Activated CD8-positive, alpha-beta memory T cell treated with anti-CD3 and anti-CD28 coated beads for 36 hours (primary cell): ENCODE results near the gene EHHADH. TPM values are rescaled to one million over a fixed set of nuclear protein-coding genes. Genes with fewer than 3 reads are reported as not detected.
"Not testable (repeated sequence)": the region's sequence is repeated elsewhere in the genome, so short reads cannot be mapped to it uniquely, and the experiment has no call there.

Experiments
- CTCF ChIA-PET: fragments of 350-600 bp; sonication (Branson Sonifier 250); formaldehyde crosslinking; loops from one replicate; lab custom pipeline; 2021; ENCODE audit warnings: antibody characterized with exemption; lab: Charles Lee
- POLR2A ChIA-PET: fragments of 350-600 bp; sonication (Branson Sonifier 250); formaldehyde crosslinking; loops from one replicate; lab custom pipeline; 2021; ENCODE audit warnings: antibody characterized with exemption; lab: Charles Lee
- total RNA-seq, 2 experiments: library from RNA; stranded (reverse); gene quantifications; one replicate each; pipeline ENCODE4 v1.2.3, GENCODE V29; 2021

EHHADH gene
- 1 to 10 TPM; 3.4 to 3.8 TPM for total RNA-seq

- ChIA-PET POLR2A (no interaction called here), CTCF (no interaction called here)
Observed at GRCh38 chr3:185253645-185254410, at the start of gene EHHADH. EHHADH (minus strand) TSS chr3:185254049; CDS start chr3:185254022, 27 bp downstream.

GRCh38 chr3:185299918-185300426, 46.1 kb upstream of the EHHADH start:
- CTCF ChIA-PET, POLR2A ChIA-PET: not testable (repeated sequence)

DNA sequence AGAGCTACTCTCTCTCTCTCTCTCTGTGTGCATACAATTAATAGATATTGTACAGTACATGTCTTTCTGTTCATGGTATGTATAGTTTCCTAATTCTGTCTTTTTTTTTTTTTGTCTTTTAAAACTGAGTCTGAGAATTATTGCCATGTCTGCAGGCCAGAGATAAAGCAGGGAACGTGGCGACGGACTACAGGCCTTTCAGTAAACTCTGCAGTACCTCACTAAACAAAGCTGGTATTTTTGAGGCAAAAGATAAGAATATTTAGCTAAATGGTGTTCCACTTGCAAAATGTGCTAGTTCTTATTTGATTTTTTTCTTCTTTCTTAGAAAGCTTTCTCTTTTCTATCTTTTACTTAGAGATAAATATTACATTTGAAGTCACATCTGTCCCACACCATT, 44.0 kb upstream of the EHHADH start:
- ChIA-PET POLR2A (no interaction called here), CTCF (no interaction called here)

- POLR2A ChIA-PET = no interaction called here
- CTCF ChIA-PET = interaction anchor here (0.7 to 1.2 kb wide), 2 partner anchors 13 to 1809 kb away, joined by 3 read pairs; no protein-coding TSS in a partner anchor
Observed at GRCh38 chr3:185292238-185292637, 38.4 kb upstream of the EHHADH start.

GRCh38 chr3:185290266-185290665, 36.4 kb upstream of the EHHADH start:
- ChIA-PET CTCF (interaction anchor here (1.0 kb wide), 1 partner anchor 268 kb away, joined by 4 read pairs; no protein-coding TSS in a partner anchor), POLR2A (no interaction called here)

GRCh38 chr3:185283374-185283935, 29.6 kb upstream of the EHHADH start:
- CTCF ChIA-PET = no interaction called here
- POLR2A ChIA-PET = no interaction called here

DNA sequence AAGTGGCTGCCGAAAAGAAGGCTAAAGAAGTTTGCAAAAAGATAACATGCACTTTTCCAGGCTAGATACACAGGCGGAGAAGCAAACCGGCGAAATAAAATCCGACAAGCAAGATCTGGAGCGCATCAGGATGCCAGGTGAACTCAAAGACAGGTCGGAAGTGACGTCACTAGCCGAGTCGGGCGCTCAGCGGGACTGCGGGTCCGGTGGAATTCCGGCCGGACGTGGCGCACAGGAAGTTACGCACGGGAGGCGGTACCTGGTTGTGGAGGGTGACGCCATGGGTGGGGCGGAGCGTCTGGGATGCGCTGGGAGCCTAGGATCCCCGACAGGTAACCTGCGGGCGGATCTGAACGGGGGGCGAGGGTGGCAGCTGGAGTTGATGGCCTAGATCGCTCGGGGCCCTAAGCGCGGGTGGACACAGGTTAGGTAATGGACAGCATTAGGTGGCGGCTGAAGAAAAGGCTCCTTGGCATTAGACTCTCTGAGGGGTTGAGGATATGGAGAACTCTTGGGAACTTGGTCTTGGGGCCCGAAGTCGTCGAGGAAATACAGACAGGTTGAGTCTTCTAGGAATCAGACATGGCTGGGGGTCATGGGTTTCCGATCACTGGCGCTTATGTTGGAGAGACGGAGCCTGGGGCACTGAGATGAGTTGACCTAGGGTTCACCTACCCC, 29.0 kb upstream of the EHHADH start:
- ChIA-PET POLR2A (no interaction called here), CTCF (no interaction called here)

GRCh38 chr3:185280572-185281365, 26.9 kb upstream of the EHHADH start:
- ChIA-PET POLR2A (no interaction called here), CTCF (interaction anchor here (0.9 kb wide), 1 partner anchor 28 kb away, joined by 4 read pairs; no protein-coding TSS in a partner anchor)

DNA sequence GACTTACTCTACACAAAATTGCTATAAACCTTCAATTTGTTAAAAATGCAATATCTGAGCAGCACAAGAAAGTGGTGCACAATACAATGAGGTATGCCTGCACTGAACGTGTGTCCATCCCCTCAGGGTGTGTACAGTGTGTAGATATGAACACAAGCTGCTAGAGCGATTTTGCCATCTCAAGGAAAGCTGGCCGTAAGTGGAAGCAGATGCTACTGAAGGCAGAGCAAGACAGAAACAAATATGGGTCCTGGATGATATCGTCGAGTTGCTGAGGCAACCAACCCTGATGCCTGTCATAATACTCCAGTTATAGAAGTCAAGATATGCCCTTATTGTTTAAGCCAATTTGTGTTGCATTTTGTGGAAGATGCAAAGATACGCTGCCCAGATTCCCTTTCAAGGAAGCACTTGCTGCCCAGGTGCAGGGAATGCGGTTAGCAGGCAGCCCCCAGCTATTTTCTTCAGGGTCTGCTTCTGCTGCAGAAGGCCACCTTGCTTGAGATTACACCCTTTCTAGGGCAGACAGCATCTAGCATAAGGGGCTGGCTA, 25.8 kb upstream of the EHHADH start:
- CTCF ChIA-PET = no interaction called here
- POLR2A ChIA-PET = no interaction called here

DNA sequence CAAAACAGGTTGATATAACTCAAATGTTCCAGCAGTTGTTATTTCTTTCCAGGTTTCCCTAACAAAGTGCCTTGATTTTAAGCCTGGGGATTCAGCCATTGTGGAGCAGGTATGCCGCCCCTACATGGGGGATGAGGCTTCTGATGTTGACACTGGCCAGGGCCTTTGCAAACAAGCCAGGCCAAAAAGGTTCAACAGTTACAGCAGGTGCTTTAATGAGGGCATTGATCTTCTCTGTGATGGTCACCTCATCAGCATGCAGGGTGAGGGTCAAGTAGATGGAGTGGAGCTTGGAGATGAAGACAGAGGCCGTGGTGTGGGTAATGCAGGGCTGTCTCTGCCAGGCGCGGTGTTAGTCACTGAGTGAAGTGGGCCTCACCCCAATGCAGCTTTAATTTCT, 22.6 kb upstream of the EHHADH start:
- CTCF ChIA-PET = no interaction called here
- POLR2A ChIA-PET = no interaction called here

DNA sequence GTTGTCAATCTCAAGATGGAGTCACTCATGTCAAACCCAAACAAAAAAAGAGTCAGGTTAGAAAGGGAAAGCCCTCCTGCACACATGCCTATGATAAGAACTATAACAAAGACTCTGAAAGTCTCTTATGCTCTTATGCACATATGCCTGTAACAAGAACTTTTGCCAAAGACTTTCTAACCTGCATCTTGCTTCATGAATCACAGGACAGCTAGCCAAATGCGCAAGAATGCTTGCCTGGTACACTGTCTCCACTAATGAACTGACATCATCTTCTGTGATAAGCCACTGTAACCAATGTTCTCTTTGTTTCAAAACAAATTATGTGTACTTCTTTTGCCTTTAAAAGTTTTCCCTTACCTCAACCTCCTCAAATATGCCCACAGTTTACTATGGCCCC, 18.2 kb upstream of the EHHADH start:
- CTCF ChIA-PET = no interaction called here

DNA sequence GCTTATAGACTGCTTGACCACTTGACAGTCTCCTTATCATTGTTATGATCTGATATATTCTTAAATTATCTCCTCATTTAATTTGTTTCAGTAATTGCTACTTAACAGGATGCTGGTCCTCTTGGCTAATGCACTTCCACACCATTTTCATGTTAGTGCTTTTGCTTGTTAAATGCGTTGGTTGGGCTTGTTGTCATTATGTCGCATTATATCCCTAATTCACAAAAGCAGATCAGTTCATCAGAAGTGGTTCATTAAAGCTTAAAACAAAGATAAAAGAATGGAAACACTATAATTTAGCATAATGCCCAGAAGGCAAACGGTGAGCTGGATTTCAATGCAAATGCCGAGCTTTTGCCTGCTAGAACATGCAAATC, 17.1 kb upstream of the EHHADH start:
- ChIA-PET POLR2A (no interaction called here), CTCF (no interaction called here)

More for the DNA sequence above, 18.2 kb upstream of the EHHADH start:
- POLR2A ChIA-PET = no interaction called here

DNA sequence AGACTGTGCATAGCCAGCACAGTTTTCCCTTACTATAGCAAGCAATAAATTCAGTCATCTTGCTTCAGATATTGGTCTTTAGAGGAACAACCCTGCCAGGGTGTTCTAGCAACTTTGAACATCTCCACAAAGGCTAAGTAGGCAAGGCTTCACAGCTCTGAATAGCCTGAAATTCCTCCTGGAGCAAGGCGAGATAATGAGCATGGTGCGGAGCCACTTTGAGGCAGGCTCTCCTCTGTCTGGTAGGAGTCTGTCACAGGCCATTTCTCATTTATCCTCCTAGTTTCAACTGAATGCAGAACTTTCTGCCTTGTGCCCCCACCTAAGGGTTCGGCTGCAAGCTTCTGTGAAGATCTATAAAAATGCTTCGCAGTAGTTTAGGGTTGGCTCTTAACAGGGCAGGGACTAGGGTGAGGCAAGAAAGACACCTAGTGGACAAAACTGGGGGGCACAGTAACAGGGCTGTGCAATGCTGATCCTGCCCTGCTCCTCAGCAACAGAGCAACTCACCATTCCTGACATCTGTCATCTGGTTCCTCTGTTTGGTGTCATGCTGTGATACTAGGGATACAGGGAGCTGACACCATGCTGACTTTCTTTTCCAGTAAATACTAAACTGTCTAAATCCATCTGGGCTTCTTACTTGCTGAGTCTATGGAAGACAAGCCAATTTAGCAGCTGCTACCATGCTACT, 16.6 kb upstream of the EHHADH start:
- ChIA-PET POLR2A (no interaction called here), CTCF (no interaction called here)

GRCh38 chr3:185268194-185268962, 14.5 kb upstream of the EHHADH start:
- CTCF ChIA-PET = no interaction called here

GRCh38 chr3:185267193-185267592, 13.3 kb upstream of the EHHADH start:
- POLR2A ChIA-PET = no interaction called here

More at GRCh38 chr3:185268194-185268962, 14.5 kb upstream of the EHHADH start:
- POLR2A ChIA-PET = no interaction called here

DNA sequence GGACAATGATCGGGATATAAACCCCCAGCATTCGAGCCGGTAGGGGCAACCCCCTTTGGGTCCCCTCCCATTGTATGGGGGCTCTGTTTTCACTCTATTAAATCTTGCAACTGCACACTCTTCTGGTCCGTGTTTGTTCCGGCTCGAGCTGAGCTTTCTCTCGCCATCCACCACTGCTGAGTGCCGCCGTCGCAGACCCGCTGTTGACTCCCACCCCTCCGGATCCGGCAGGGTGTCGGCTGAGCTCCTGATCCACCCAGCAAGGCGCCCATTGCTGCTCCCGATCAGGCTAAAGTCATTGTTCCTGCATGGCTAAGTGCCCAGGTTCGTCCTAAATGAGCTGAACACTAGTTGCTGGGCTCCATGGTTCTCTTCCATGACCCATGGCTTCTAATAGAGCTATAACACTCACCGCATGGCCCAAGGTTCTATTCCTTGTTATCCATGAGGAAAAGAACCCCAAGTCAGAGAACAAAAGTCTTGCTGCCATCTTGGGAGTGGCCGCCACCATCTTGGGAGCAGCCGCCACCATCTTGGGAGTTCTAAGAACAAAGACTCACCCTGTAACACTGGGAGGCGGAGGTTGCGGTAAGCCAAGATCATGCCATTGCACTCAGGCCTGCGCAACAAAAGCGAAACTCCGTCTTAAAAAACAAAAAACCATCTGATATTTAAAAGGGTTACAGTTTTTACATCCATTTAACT, 11.2 kb upstream of the EHHADH start:
- ChIA-PET POLR2A (no interaction called here), CTCF (no interaction called here)

More at GRCh38 chr3:185267193-185267592, 13.3 kb upstream of the EHHADH start:
- CTCF ChIA-PET = no interaction called here

GRCh38 chr3:185263423-185263822, 9.6 kb upstream of the EHHADH start:
- ChIA-PET CTCF (no interaction called here), POLR2A (no interaction called here)
